Activated CD4-positive, alpha-beta memory T cell treated with anti-CD3 and anti-CD28 coated beads for 36 hours (primary cell): ENCODE measurements around the gene CHRNA1. TPM values are rescaled to one million over a fixed set of nuclear protein-coding genes. Genes with fewer than 3 reads are reported as not detected.

Experiments used
- CTCF ChIA-PET: fragments of 350-600 bp; sonication (Branson Sonifier 250); formaldehyde crosslinking; loops from one replicate; lab custom pipeline; 2021; ENCODE audit warnings: antibody characterized with exemption, inconsistent platforms; lab: Charles Lee
- POLR2A ChIA-PET: fragments of 350-600 bp; sonication (Branson Sonifier 250); formaldehyde crosslinking; loops from one replicate; lab custom pipeline; 2021; ENCODE audit warnings: antibody characterized with exemption; lab: Charles Lee
- DNase-seq: peaks from one replicate; pipeline ENCODE4 v3.0.0-alpha.2; 2020
- H3K27ac Mint-ChIP-seq: one replicate; pipeline ENCODE4 v1.8.0; 2021; ENCODE audit warnings: mixed read lengths
- H3K27me3 Mint-ChIP-seq: one replicate; pipeline ENCODE4 v1.8.0; 2021; ENCODE audit warnings: mixed read lengths
- H3K36me3 Mint-ChIP-seq: one replicate; pipeline ENCODE4 v1.8.0; 2021; ENCODE audit warnings: mixed read lengths
- H3K4me1 Mint-ChIP-seq: one replicate; pipeline ENCODE4 v1.8.0; 2021; ENCODE audit warnings: low read depth, mixed read lengths
- H3K4me3 Mint-ChIP-seq: one replicate; pipeline ENCODE4 v1.8.0; 2021; ENCODE audit warnings: mild to moderate bottlenecking, mixed read lengths
- H3K9me3 Mint-ChIP-seq: one replicate; pipeline ENCODE4 v1.8.0; 2021; ENCODE audit warnings: mixed read lengths
- intact Hi-C: fragments of 100-400 bp; cut with micrococcal nuclease; formaldehyde crosslinking; loops from one replicate; pipeline ENCODE4 v1.15.1; 2023
- total RNA-seq, 2 experiments: library from RNA; stranded (reverse); gene quantifications; one replicate each; pipeline ENCODE4 v1.2.3, GENCODE V29; 2021

CHRNA1 gene
- total RNA-seq, 2 experiments from 2014 or later, result not detected

DNA sequence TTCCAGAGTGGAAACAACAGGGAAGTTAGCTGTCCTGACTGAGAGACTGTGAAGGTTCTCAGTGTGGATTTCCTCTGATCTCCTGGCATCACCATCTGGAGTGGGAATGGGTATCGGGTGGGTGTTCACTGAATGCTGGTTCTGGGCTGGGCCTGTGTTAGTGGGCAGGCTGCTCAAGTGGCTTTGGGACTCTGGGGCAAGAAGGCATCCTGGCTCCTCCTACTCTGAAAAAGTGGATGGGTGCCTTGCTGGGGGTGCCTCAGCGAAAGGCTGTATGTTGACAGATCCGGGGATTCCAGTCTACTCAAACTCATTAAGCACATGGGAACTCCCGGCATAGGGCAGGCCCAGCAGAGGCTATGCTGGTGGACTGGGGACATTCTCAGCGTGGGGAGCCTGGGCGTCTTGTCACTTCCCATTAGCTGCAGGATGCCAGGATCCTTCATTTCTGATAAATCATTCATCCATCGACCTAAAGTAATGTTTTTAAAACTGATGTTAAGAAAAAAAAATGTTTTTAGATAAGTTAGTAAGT lies 27.5 kb upstream of the CHRNA1 start:
- DNase-seq, result no peak
- POLR2A ChIA-PET, result no interaction called here
- Mint-ChIP-seq H3K9me3 (no peaks in the 10 kb centered on the region), H3K27ac (no peak overlapping the region), H3K4me3 (no peak overlapping the region), H3K36me3 (no peaks in the 10 kb centered on the region), H3K27me3 (peaks cover 3% of the 10 kb centered on the region), H3K4me1 (peaks cover 38% of the 10 kb centered on the region)
- CTCF ChIA-PET, result interaction anchor here (1.3 to 6.1 kb wide), 2 partner anchors 18 to 20 kb away, joined by 3 to 29 read pairs; no protein-coding TSS in a partner anchor
- intact Hi-C loops, result no loop called here

DNA sequence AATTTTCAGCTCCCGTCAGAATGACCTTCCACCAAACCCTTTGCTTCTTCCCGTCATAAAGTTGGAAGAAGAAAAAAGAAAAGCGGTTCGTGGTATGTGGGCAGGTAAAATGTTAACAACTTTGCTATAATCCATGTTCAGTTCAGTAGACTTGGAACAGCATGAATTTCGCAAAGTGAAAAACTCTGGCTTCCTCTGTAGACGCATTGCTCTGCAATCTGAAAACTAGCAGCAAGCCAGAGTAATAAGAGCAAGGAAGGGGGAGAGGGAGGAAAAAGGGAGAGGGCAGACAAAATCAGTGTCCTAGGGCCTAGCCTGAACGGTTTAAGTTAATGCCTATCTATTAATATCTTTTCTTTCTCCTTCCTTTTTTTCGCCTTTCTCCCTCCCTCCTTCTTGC lies 26.7 kb upstream of the CHRNA1 start:
- no peak overlapping the region for H3K4me3 Mint-ChIP-seq
- no peaks in the 10 kb centered on the region for H3K36me3 Mint-ChIP-seq
- intact Hi-C loops, result no loop called here
- H3K27me3 Mint-ChIP-seq, result peaks cover 3% of the 10 kb centered on the region
- H3K4me1 Mint-ChIP-seq, result peaks cover 31% of the 10 kb centered on the region
- ChIA-PET POLR2A (no interaction called here), CTCF (no interaction called here)
- no peak overlapping the region for H3K27ac Mint-ChIP-seq
- no peaks in the 10 kb centered on the region for H3K9me3 Mint-ChIP-seq
- DNase-seq, result no peak

DNA sequence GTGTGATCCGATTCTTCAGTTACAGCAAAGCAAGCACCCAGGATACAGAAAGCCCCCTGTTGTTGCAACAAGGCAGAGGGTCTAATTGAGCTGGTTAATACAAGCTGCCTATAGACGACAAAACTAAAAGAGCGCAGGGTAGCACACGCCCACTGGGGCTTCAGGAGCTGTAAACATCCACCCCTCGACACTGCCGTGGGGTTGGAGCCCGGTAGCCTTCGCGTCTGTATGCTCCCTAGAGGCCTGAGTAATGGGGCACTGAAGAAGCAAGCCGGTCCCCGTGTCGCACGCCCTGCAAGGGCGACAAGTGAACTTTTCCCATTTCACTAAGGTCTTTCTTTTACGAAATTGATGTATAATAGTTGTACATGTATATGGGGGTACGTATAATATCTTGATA lies 24.7 kb upstream of the CHRNA1 start:
- CTCF ChIA-PET, result interaction anchor here (0.9 to 1.5 kb wide), 5 partner anchors 13 to 89 kb away, joined by 3 to 9 read pairs (median 4); no protein-coding TSS in a partner anchor
- peaks cover 16% of the 10 kb centered on the region for H3K4me1 Mint-ChIP-seq
- no peak overlapping the region for H3K27ac Mint-ChIP-seq
- intact Hi-C loops, result no loop called here
- DNase-seq, result no peak
- H3K36me3 Mint-ChIP-seq, result no peaks in the 10 kb centered on the region
- H3K27me3 Mint-ChIP-seq, result peaks cover 3% of the 10 kb centered on the region
- POLR2A ChIA-PET, result no interaction called here
- H3K4me3 Mint-ChIP-seq, result no peak overlapping the region
- H3K9me3 Mint-ChIP-seq, result no peaks in the 10 kb centered on the region

DNA sequence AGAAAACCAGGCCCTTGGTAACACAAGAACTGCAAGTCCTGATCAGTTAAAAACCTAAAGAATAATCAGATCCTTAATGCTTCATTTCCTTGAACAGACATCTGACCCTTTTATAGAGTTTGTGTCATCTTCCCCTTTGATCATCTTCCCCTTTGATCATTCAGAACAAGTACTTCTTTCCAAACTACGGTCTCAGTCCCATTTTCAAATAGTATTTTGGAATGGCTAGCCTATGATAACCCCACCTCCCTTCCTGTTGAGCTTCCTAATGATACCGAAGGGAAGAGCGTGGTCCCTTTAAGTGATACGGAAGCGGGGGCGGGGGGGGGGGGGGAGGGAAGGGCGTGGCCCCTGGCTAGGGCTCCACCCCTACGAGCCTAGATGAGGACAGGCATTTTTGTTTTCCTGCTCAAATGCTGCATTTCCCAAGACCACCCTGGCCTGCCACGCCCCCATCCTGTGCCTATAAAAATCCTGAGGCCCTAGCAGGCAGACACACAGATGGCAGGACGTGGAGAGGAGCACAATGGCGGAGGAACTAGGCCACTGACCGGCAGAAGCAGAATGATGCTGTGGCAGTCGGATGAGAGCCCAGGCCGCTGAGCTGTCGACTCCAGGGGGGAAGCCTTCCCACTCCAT lies 24.1 kb upstream of the CHRNA1 start:
- no peak overlapping the region for H3K4me3 Mint-ChIP-seq
- H3K9me3 Mint-ChIP-seq, result no peaks in the 10 kb centered on the region
- ChIA-PET CTCF (interaction anchor here (1.0 to 1.5 kb wide), 2 partner anchors 17 to 39 kb away, joined by 5 to 9 read pairs; no protein-coding TSS in a partner anchor), POLR2A (no interaction called here)
- H3K27me3 Mint-ChIP-seq, result peaks cover 3% of the 10 kb centered on the region
- intact Hi-C loops, result loop anchor here (1.0 kb wide), 1 partner anchor 8 kb away; no protein-coding TSS in a partner anchor
- H3K27ac Mint-ChIP-seq, result peak overlapping the region; percentile 63
- peaks cover 16% of the 10 kb centered on the region for H3K4me1 Mint-ChIP-seq
- no peaks in the 10 kb centered on the region for H3K36me3 Mint-ChIP-seq
- no peak for DNase-seq

DNA sequence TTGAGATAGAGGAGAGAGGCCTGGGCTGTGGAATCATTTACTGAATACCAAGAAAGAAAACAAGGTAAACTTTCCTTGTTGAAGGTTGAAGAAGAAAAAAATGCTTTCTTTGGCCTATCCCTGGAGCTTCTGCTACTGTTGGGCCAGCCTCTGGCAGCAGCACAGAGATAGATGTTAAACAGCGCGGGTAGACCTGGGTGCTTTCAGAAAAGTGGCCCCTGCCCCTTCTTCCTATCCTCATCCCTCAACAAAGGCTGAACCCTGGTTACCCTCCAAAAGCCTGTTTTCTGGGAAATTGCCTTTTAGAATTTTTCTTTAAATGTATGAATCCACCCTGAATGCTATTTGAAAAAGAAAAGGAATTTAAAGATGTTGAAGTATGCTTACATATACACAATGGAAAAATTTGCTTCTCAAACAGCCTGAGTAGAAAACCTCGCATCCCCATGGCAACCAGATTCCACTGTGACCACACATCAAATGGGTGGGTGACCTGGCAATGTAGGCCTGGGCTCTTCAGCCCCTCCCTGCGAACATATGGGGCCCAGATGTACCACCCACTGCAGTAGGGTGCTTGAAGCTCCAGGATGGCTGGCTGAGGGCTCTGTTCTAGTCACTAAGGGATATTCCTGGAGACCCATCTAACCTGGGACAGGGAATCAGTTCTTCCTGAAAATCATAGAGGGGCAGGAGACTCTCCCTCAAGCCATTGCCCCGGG lies 23.4 kb upstream of the CHRNA1 start:
- CTCF ChIA-PET, result interaction anchor here (1.7 kb wide), 1 partner anchor 16 kb away, joined by 4 read pairs; no protein-coding TSS in a partner anchor
- POLR2A ChIA-PET, result no interaction called here
- H3K36me3 Mint-ChIP-seq, result no peaks in the 10 kb centered on the region
- intact Hi-C loops, result loop anchor here (1.0 kb wide), 1 partner anchor 7 kb away; no protein-coding TSS in a partner anchor
- no peaks in the 10 kb centered on the region for H3K9me3 Mint-ChIP-seq
- peak overlapping the region; percentile 23 for H3K27ac Mint-ChIP-seq
- no peak overlapping the region for H3K4me3 Mint-ChIP-seq
- H3K4me1 Mint-ChIP-seq, result peaks cover 16% of the 10 kb centered on the region
- DNase-seq, result no peak
- H3K27me3 Mint-ChIP-seq, result peaks cover 3% of the 10 kb centered on the region

DNA sequence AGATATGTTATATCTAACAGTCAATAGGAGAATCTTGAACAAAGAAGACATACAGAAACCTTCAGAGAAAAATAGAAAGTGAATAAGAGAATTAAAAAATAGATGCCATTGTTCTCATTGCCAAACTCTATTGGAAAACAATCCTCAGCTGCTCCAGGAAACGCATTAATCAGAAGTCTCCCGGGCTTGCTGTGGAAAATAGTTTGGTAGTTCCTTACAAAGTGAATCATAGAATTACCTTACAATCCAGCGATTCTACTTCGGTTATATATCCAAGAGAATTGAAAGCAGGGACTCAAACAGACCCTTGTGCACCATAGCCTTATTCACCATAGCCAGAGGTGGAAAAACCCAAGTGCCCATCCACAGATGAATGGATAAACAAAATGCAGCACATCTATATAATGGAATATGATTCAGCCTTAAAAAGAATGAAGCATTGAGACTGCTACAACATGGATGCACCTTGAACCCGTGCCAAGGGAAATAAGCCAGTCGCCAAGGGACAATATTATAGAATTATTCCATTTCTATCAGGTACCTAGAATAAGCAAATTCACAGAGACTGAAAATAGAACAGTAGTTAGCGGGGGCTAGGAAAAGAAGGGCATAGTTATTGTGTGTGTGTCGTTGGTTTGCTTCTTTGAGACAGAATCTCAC lies 21.9 kb upstream of the CHRNA1 start:
- H3K36me3 Mint-ChIP-seq, result no peaks in the 10 kb centered on the region
- no peaks in the 10 kb centered on the region for H3K9me3 Mint-ChIP-seq
- H3K4me1 Mint-ChIP-seq, result peaks cover 16% of the 10 kb centered on the region
- no peak overlapping the region for H3K4me3 Mint-ChIP-seq
- intact Hi-C loops, result no loop called here
- POLR2A ChIA-PET, result no interaction called here
- no peak for DNase-seq
- no peaks in the 10 kb centered on the region for H3K27me3 Mint-ChIP-seq
- CTCF ChIA-PET, result interaction anchor here (1.7 kb wide), 1 partner anchor 15 kb away, joined by 4 read pairs; no protein-coding TSS in a partner anchor
- no peak overlapping the region for H3K27ac Mint-ChIP-seq

DNA sequence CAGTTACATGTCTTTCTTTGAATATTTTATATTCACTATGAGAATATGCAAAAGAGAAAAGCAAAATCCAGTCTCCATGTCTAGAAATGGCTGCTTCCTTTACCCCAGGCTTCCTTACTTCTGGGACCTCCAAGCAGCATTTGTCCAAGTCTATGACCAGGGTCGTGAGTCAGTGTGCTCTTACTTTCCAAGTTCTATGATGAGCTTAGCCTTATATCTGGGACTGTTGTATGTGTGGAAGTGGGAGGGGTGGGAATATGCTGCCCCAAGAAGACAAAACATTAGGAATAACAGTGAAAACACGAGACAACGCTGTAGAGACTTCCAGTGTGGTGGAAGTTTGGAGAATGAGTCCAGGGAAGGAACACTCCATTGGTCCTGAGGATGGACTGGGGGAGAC lies 21.2 kb upstream of the CHRNA1 start:
- CTCF ChIA-PET, result no interaction called here
- Mint-ChIP-seq H3K36me3 (no peaks in the 10 kb centered on the region), H3K4me1 (peaks cover 19% of the 10 kb centered on the region), H3K27me3 (no peaks in the 10 kb centered on the region), H3K27ac (no peak overlapping the region), H3K4me3 (no peak overlapping the region), H3K9me3 (no peaks in the 10 kb centered on the region)
- POLR2A ChIA-PET, result no interaction called here
- no peak for DNase-seq
- intact Hi-C loops, result no loop called here

DNA sequence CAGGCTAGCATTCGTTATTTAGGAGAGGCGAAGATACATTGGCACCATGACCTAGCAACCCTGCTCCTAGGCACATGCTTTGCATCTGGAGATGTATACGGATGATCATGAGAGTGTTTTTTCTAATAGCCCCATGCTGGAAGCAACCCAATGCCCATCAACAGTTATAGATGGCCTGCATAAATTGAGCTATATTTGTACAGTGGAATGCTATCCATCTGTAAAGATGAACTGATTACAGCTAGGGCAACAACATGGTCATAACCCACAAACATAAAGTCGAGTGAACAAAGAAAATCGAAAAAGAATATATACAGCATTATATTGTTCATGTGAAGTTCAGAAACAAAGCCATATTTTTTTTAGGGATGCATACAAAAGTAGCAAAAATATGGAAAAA lies 20.6 kb upstream of the CHRNA1 start:
- ChIA-PET CTCF (interaction anchor here (0.6 to 1.1 kb wide), 2 partner anchors 10 to 14 kb away, joined by 3 read pairs; no protein-coding TSS in a partner anchor), POLR2A (no interaction called here)
- Mint-ChIP-seq H3K9me3 (no peaks in the 10 kb centered on the region), H3K36me3 (no peaks in the 10 kb centered on the region), H3K4me3 (no peak overlapping the region), H3K27me3 (no peaks in the 10 kb centered on the region), H3K4me1 (peaks cover 24% of the 10 kb centered on the region), H3K27ac (no peak overlapping the region)
- DNase-seq, result no peak
- intact Hi-C loops, result no loop called here

DNA sequence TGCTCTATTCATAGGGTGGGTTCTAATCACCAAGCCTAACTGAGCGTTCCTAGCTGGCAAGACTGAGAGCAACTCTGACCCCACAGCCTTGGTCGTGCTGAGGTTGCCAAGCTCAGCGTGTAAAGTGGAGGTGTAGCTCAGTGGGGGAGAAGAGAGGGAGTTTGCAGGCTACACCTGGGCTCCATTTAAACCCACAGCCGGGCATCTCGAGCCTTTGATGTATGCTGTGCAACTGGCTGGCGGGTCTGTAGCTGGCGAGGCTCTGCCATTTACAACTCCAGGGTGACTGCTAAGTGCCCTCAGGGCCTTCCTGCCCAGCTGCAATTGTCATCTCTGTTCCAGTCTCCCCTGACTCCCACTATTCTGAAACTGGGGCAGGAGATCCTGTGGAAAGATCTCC lies 20.0 kb upstream of the CHRNA1 start:
- H3K27me3 Mint-ChIP-seq, result no peaks in the 10 kb centered on the region
- ChIA-PET CTCF (interaction anchor here (0.6 to 1.1 kb wide), 2 partner anchors 11 to 13 kb away, joined by 3 read pairs; no protein-coding TSS in a partner anchor), POLR2A (no interaction called here)
- H3K36me3 Mint-ChIP-seq, result no peaks in the 10 kb centered on the region
- H3K4me1 Mint-ChIP-seq, result peaks cover 27% of the 10 kb centered on the region
- H3K27ac Mint-ChIP-seq, result no peak overlapping the region
- intact Hi-C loops, result no loop called here
- no peaks in the 10 kb centered on the region for H3K9me3 Mint-ChIP-seq
- no peak for DNase-seq
- no peak overlapping the region for H3K4me3 Mint-ChIP-seq

DNA sequence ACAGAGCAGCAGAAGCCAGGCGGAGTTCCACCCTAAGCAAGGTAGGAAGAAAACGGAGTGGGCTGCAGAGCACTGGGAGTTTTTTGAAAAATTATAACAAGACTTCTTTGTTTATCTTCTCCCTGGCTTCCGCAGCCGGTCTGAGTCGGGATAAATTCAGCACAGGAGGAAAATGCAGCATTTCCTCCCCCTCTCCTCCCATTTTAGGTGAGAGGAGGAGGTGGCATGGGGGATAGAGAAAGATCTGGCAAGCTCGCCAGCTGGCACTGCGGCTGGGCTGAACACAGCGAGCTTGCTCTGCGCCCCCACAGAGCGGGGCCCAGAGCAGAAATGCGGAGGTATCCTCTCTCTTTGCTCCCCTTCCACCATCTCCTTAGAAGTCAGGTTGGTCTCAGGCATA lies 17.7 kb upstream of the CHRNA1 start:
- Mint-ChIP-seq H3K4me3 (no peak overlapping the region), H3K4me1 (peaks cover 33% of the 10 kb centered on the region), H3K27ac (no peak overlapping the region), H3K9me3 (no peaks in the 10 kb centered on the region), H3K27me3 (no peaks in the 10 kb centered on the region), H3K36me3 (no peaks in the 10 kb centered on the region)
- DNase-seq, result no peak
- ChIA-PET POLR2A (no interaction called here), CTCF (interaction anchor here (1.3 kb wide), 1 partner anchor 33 kb away, joined by 3 read pairs; no protein-coding TSS in a partner anchor)
- intact Hi-C loops, result no loop called here

DNA sequence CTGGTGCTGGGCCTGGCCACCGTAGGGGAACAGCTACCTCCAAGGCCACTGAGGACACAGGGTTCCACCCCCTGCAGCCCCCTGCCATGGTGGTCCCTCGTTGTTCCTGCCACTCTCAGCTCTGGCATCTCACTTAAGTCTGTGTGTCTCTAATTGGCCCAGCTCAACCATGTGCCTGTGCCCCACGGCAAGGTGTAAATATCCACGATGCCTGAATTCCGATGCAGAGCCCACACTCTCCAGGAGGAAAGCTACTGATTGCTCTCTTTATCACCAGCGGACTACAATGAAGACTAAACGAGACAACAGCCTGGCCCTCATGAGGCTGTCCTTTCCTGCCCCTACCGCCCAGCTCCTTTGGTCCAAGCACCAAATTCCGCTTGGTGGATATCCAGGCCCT lies 17.0 kb upstream of the CHRNA1 start:
- Mint-ChIP-seq H3K36me3 (no peaks in the 10 kb centered on the region), H3K4me1 (peaks cover 36% of the 10 kb centered on the region), H3K27ac (no peak overlapping the region), H3K9me3 (no peaks in the 10 kb centered on the region), H3K4me3 (no peak overlapping the region), H3K27me3 (no peaks in the 10 kb centered on the region)
- CTCF ChIA-PET, result interaction anchor here (0.5 to 1.3 kb wide), 2 partner anchors 10 to 32 kb away, joined by 3 read pairs; no protein-coding TSS in a partner anchor
- no peak for DNase-seq
- intact Hi-C loops, result no loop called here
- POLR2A ChIA-PET, result no interaction called here

DNA sequence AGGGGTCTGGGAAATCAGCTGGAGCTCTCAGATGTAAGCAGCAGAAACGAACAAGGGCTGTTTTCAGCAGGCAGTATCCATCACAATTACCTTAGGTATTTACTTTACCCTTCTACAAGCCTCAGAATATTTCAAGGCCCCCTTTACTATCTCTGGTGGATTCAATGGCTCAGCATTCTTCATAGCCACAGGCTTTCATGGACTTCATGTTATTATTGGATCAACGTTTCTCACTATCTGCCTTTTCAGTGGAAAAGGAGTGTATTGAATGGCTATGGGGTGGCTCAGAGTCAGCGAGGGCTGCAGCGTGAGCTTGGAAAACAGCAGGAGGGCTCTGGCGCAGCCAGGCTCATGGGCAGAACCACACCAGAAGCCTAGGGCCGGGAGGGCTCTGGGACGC lies 16.6 kb upstream of the CHRNA1 start:
- intact Hi-C loops, result loop anchor here (1.0 kb wide), 1 partner anchor 7 kb away; no protein-coding TSS in a partner anchor
- Mint-ChIP-seq H3K27ac (no peak overlapping the region), H3K4me3 (no peak overlapping the region), H3K4me1 (peaks cover 41% of the 10 kb centered on the region), H3K9me3 (no peaks in the 10 kb centered on the region), H3K27me3 (no peaks in the 10 kb centered on the region), H3K36me3 (no peaks in the 10 kb centered on the region)
- CTCF ChIA-PET, result no interaction called here
- POLR2A ChIA-PET, result no interaction called here
- DNase-seq, result no peak
